Stimulated activated CD4-positive, alpha-beta T cell treated with anti-CD3 and anti-CD28 coated beads, TNF-alpha, amount 100 ng/mL, for 24 hours (primary cell): ENCODE results near the gene ACP2.
"Not testable (repeated sequence)": the region's sequence is repeated elsewhere in the genome, so short reads cannot be mapped to it uniquely, and the experiment has no call there.

Source experiments
- DNase-seq, 3 experiments: peaks; one replicate each; pipeline ENCODE4 v3.0.0-alpha.2; 2020; ENCODE audit warnings: low read depth in 3 of 3

Gene ACP2

DNA sequence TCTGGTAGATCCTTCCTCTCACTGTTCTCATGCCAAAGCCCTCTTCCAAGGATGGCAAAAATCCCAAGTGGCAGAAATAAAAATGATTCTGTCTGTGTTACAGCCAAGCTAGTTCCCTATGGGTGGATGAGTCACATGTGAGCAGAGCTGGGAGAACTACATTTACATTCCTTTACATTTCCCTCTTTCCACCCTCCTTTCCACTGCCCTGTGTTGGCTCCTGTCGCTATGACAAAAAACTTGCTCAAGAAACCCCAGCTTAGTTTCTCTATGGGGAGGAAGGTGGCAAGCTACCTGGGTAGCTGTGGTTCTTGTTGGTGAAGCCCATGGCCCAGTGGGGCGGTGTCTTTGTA lies 44.0 kb downstream of the ACP2 start:
- no peak for DNase-seq

DNA sequence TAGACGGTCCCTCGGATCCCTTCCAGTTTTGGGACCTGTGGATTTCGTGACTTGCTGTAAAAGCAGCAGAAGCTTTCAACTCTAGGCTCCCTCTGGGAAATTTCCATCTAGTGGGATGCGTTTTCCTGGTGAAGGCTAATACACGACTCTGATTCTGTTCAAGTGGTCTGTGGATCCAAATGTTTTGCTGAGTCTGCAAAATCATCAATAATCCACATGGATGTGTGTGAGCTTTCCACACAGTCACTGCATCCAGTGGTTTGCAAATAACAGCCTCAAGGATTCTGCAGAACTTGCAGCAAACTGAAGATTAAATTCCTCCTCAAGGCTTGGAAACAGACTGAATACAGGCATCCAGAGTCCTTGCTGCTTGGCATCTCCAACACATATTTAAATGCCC lies 46.0 kb downstream of the ACP2 start:
- no peak for DNase-seq

DNA sequence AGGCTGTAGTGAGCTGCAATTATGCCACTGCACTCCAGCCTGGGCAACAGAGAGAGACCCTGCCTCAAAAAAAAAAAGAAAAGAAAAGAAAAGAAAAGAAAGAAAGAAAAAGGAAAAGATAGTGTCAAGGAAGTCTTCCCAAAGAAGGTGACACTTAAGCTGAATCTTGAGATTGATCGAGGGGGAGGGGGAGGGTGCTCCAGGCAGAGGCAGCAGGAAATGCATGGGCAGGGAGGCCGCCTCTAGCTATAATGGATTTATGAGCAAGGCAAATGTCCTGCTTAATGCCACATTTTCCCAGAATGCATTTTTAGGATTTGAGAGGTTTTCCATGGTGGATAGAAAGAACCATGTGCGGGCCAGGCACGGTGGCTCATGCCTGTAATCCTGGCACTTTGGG lies 47.6 kb downstream of the ACP2 start:
- no peak for DNase-seq

DNA sequence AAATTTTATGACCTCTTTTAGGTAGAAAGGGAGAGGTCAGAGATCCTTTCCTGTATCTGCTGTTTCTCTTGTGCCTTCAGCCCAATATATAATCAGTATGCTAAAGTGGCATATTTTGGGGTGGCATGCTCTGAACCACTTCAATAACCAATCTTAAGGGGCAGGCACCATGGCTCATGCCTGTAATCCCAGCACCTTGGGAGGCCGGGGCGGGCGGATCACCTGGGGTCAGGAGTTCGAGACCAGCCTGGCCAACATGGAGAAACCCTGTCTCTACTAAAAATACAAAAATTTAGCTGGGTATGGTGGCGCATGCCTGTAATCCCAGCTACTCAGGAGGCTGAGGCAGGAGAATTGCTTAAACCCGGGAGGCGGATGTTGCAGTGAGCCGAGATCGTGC lies 50.5 kb downstream of the ACP2 start:
- not testable (repeated sequence) for DNase-seq

GRCh38 chr11:47192111-47192510 lies 56.5 kb downstream of the ACP2 start:
- DNase-seq = no peak

GRCh38 chr11:47191137-47191536 lies 57.5 kb downstream of the ACP2 start:
- DNase-seq = not testable (repeated sequence)
